ENCODE results near the gene COPS6.

Gene COPS6

DNA sequence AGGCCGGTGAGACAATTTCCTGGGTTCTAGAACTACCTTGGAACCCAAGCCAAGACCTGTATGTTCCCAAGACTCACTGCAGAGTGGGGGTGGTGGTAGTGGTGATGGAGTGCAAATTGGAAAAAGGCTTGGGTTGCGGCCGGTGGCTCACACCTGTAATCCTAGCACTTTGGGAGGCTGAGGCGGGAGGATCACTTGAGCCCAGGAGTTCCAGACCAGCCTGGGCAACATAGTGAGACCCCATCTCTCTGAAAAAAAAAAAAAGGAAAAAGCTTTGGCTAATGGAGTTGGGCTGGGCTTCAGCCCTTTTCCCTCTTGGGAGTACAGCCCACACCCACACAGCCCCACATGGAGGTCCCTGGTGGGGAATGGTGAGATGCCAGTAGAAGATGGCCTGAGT lies 16.8 kb downstream of the COPS6 start:
- TF ChIP-seq, protein P1, sequence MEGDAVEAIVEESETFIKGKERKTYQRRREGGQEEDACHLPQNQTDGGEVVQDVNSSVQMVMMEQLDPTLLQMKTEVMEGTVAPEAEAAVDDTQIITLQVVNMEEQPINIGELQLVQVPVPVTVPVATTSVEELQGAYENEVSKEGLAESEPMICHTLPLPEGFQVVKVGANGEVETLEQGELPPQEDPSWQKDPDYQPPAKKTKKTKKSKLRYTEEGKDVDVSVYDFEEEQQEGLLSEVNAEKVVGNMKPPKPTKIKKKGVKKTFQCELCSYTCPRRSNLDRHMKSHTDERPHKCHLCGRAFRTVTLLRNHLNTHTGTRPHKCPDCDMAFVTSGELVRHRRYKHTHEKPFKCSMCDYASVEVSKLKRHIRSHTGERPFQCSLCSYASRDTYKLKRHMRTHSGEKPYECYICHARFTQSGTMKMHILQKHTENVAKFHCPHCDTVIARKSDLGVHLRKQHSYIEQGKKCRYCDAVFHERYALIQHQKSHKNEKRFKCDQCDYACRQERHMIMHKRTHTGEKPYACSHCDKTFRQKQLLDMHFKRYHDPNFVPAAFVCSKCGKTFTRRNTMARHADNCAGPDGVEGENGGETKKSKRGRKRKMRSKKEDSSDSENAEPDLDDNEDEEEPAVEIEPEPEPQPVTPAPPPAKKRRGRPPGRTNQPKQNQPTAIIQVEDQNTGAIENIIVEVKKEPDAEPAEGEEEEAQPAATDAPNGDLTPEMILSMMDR (conservative IDR thresholded peaks at IDR 0.05; ENCODE audit: low read depth, low read length), result no peak
- Histone ChIP-seq H3K79me2 (ENCODE audit: insufficient read depth, low read depth) (peaks cover 10% of the 10 kb centered on the region), H4K20me1 (ENCODE audit: insufficient read depth) (no peaks in the 10 kb centered on the region), H3K27me3 (ENCODE audit: insufficient read depth, low read depth) (no peaks in the 10 kb centered on the region), H2AFZ (ENCODE audit: low read depth) (no peak overlapping the region), H3K27ac (no peak overlapping the region), H3K4me1 (ENCODE audit: low read depth, poor library complexity, severe bottlenecking) (peaks cover 7% of the 10 kb centered on the region), H3K4me3 (IDR thresholded peaks at IDR 0.05; ENCODE audit: insufficient read depth, low read depth, low read length) (no peak overlapping the region), H3K36me3 (ENCODE audit: insufficient read depth) (no peaks in the 10 kb centered on the region; the same call in 1 of the 2 replicates), H3K9ac (no peak overlapping the region), H3K4me2 (no peak overlapping the region)

DNA sequence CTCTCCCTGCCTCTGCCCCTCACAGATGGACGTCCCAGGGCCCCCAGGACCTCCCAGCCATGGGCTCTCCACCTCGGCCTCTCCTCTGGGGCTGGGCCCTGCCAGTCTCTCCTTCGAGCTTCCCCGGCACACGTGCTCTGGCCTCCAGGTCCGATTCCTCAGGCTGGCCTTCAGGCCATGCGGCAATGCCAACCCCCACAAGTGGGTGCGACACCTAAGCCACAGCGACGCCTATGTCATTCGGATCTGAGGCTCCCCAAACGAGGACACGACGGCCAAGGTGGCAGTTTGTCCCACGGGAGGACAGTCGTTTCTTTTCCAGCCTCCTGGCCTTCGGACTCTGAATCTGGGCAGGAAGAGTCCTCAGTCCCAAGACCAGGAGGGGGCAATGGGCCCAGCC lies 17.9 kb downstream of the COPS6 start:
- peaks cover 7% of the 10 kb centered on the region for H3K4me1 ChIP-seq (ENCODE audit: low read depth, poor library complexity, severe bottlenecking)
- H3K27me3 ChIP-seq (ENCODE audit: insufficient read depth, low read depth), result no peaks in the 10 kb centered on the region
- no peaks in the 10 kb centered on the region; the same call in 1 of the 2 replicates for H3K36me3 ChIP-seq (ENCODE audit: insufficient read depth)
- 0 out of 2 replicates have a peak, but pooled peaks cover 4% of the 10 kb centered on the region for H3K79me2 ChIP-seq (ENCODE audit: insufficient read depth, low read depth)
- no peak overlapping the region for H3K4me3 ChIP-seq (IDR thresholded peaks at IDR 0.05; ENCODE audit: insufficient read depth, low read depth, low read length)
- TF ChIP-seq, protein P1 (conservative IDR thresholded peaks at IDR 0.05; ENCODE audit: low read depth, low read length), result no peak
- no peak overlapping the region for H3K9ac ChIP-seq
- no peaks in the 10 kb centered on the region for H4K20me1 ChIP-seq (ENCODE audit: insufficient read depth)
- no peak overlapping the region for H3K4me2 ChIP-seq
- no peak overlapping the region for H3K27ac ChIP-seq
- H2AFZ ChIP-seq (ENCODE audit: low read depth), result no peak overlapping the region

DNA sequence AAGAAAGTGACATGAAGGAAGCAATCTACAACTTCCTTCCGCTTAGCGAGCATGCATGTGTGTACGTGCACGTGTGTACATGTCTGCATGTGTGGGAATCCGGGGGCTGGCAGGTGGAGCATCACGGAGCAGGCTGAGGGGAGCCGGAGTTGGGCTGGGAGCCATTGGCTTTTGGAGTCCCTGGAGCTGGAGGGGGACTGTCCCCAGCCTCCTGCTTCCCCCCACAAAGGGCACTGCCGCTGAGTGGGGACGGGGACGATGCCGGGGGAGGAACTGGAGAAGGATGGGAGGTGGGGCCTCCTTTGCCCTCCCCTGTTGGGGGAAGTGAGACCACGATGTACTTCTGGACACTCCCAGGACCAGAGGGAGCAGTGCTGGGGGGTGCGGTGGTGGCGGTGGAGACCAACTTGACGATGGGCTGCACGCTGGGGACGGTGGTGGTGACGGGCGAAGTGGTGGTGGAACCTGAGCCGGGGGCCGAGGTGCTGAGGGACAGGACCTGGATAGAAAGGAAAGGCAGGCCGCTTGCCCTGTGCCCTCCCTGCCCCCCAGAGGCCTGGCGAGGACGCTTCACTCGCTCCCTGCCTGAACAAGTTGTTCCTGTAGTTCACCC lies 18.5 kb downstream of the COPS6 start:
- Histone ChIP-seq H3K36me3 (ENCODE audit: insufficient read depth) (no peaks in the 10 kb centered on the region; the same call in 1 of the 2 replicates), H4K20me1 (ENCODE audit: insufficient read depth) (no peaks in the 10 kb centered on the region), H3K4me1 (ENCODE audit: low read depth, poor library complexity, severe bottlenecking) (peaks cover 5% of the 10 kb centered on the region), H3K4me3 (IDR thresholded peaks at IDR 0.05; ENCODE audit: insufficient read depth, low read depth, low read length) (no peak overlapping the region), H3K4me2 (no peak overlapping the region), H2AFZ (ENCODE audit: low read depth) (no peak overlapping the region), H3K9ac (no peak overlapping the region), H3K27me3 (ENCODE audit: insufficient read depth, low read depth) (no peaks in the 10 kb centered on the region), H3K79me2 (ENCODE audit: insufficient read depth, low read depth) (0 out of 2 replicates have a peak, but pooled peaks cover 3% of the 10 kb centered on the region), H3K27ac (no peak overlapping the region)
- TF ChIP-seq, protein P1 (conservative IDR thresholded peaks at IDR 0.05; ENCODE audit: low read depth, low read length), result no peak

DNA sequence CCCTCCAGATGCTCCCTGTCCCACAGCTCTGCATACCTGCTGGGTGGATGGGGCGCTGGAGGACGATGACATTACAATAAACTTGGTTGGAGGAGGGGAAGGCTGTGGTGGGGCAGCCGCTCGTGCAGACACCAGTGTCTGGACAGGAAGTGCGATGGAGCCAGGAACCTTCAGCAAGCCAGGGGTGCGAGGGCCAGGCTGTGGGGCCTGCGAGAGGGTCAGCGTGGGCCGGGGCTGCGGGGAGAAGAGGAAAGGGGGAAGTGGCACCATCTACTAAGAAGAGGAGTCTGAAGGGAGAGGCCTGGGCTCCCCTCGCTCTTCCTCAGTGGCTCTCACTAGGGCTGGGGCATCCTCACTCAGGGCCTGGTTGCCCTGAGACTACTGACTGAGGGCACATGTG lies 19.1 kb downstream of the COPS6 start:
- H3K4me3 ChIP-seq (IDR thresholded peaks at IDR 0.05; ENCODE audit: insufficient read depth, low read depth, low read length), result no peak overlapping the region
- no peaks in the 10 kb centered on the region for H3K79me2 ChIP-seq (ENCODE audit: insufficient read depth, low read depth)
- no peak overlapping the region for H3K9ac ChIP-seq
- TF ChIP-seq, protein P1 (conservative IDR thresholded peaks at IDR 0.05; ENCODE audit: low read depth, low read length), result no peak
- no peak overlapping the region for H3K27ac ChIP-seq
- no peaks in the 10 kb centered on the region for H3K4me1 ChIP-seq (ENCODE audit: low read depth, poor library complexity, severe bottlenecking)
- no peaks in the 10 kb centered on the region for H3K27me3 ChIP-seq (ENCODE audit: insufficient read depth, low read depth)
- no peaks in the 10 kb centered on the region; the same call in 1 of the 2 replicates for H3K36me3 ChIP-seq (ENCODE audit: insufficient read depth)
- H2AFZ ChIP-seq (ENCODE audit: low read depth), result no peak overlapping the region
- no peak overlapping the region for H3K4me2 ChIP-seq
- no peaks in the 10 kb centered on the region for H4K20me1 ChIP-seq (ENCODE audit: insufficient read depth)
